ENCODE results near the gene MANEAL. TPM values are rescaled to one million over a fixed set of nuclear protein-coding genes. Genes with fewer than 3 reads are reported as not detected.

Gene MANEAL, protein sequence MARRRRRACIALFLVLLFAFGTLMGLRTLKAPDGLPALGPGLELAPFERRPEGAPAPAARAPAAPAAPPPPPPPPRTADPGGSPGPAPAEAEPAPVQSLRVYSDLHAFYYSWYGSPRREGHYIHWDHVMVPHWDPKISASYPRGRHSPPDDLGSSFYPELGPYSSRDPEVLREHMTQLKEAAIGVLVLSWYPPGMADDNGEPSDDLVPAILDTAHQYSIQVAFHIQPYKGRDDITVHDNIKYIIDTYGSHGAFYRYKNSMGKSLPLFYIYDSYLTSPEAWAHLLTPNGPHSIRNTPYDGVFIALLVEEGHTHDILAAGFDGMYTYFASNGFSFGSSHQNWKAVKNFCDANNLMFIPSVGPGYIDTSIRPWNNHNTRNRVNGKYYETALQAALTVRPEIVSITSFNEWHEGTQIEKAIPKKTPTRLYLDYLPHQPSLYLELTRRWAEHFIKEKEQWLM
- 1 to 10 TPM; 1.6 to 3.8 (median 2.4) TPM for total RNA-seq
- total RNA-seq (2013) = 2.6 TPM

- Mint-ChIP-seq H3K27me3 (ENCODE audit: low read depth in 2 of 2) (peaks cover 33 to 35% of the 10 kb centered on the region in 2 donors), H3K4me3 (peak within 1 kb of the TSS; percentile 87), H3K27ac (no peak within 1 kb of the TSS), H3K9me3 (no peaks in the 10 kb centered on the region), H3K36me3 (no peaks in the 10 kb centered on the region), H3K4me1 (peaks cover 11 to 18% of the 10 kb centered on the region in 2 donors)
- Histone ChIP-seq H3K9me3 (ENCODE audit: control insufficient read depth, insufficient read depth, low read length) (no peaks in the 10 kb centered on the region), H3K27me3 (ENCODE audit: control insufficient read depth, insufficient read depth, low read length) (peaks cover 10% of the 10 kb centered on the region), H3K4me3 (ENCODE audit: low read length) (peak within 1 kb of the TSS; percentile 35), H3K27ac (ENCODE audit: low read length) (no peak within 1 kb of the TSS), H3K4me1 (ENCODE audit: control insufficient read depth, insufficient read depth, low read length) (peaks cover 18% of the 10 kb centered on the region), H3K36me3 (ENCODE audit: control insufficient read depth, insufficient read depth, low read length) (no peaks in the 10 kb centered on the region)
- no peak for TF ChIP-seq CTCF (IDR thresholded peaks at IDR 0.05)
- intact Hi-C loops (cut with micrococcal nuclease) = no loop called here
- WGBS (ENCODE audit: insufficient coverage) = under 1% methylated on average over 80 of the region's 82 CpGs
- peak; percentile 24 to 63 for DNase-seq
- ATAC-seq = peak; percentile 72 to 84 (median 81)
Observed at GRCh38 chr1:37793773-37794371, at the start of gene MANEAL. TSS of gene MANEAL (plus strand) at chr1:37793847. CDS start at chr1:37794183, 336 bp downstream.

DNA sequence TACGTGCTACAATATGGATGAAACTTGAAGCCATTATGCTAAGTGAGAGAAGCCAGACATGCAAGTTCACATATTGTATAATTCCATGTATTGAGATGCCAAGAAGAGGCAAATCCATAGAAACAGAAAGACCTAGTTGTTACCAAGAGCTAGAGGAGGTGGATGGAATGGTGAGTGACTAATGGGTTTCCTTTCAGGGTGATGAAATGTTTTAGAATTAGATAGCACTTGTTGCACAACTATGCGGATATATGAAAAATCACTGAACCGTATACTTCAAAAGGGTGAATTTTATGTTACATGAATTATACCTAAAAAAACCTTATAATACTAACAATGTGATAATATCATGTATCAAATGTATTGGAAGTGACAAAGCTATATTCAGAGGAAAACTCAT is 46.8 kb upstream of the MANEAL start:
- H3K4me1 ChIP-seq (ENCODE audit: control insufficient read depth, insufficient read depth, low read length) = no peaks in the 10 kb centered on the region
- ATAC-seq (no peak), DNase-seq (no peak)
- Mint-ChIP-seq H3K9me3 (peaks cover 0 to 2% of the 10 kb centered on the region in 2 donors), H3K4me1 (no peaks in the 10 kb centered on the region), H3K36me3 (no peaks in the 10 kb centered on the region), H3K27ac (no peak overlapping the region), H3K4me3 (no peak overlapping the region), H3K27me3 (ENCODE audit: low read depth in 2 of 2) (peaks cover 21 to 42% of the 10 kb centered on the region in 2 donors)
- peaks cover 2% of the 10 kb centered on the region for H3K9me3 ChIP-seq (ENCODE audit: control insufficient read depth, insufficient read depth, low read length)
- H3K27me3 ChIP-seq (ENCODE audit: control insufficient read depth, insufficient read depth, low read length) = peaks cover 5% of the 10 kb centered on the region
- H3K36me3 ChIP-seq (ENCODE audit: control insufficient read depth, insufficient read depth, low read length) = no peaks in the 10 kb centered on the region
- WGBS (ENCODE audit: insufficient coverage) = 100% methylated on average over 1 of the region's 3 CpGs
- TF ChIP-seq CTCF (IDR thresholded peaks at IDR 0.05) = no peak
- no peak overlapping the region for H3K27ac ChIP-seq (ENCODE audit: low read length)
- no peak overlapping the region for H3K4me3 ChIP-seq (ENCODE audit: low read length)
- intact Hi-C loops (cut with micrococcal nuclease) = no loop called here

DNA sequence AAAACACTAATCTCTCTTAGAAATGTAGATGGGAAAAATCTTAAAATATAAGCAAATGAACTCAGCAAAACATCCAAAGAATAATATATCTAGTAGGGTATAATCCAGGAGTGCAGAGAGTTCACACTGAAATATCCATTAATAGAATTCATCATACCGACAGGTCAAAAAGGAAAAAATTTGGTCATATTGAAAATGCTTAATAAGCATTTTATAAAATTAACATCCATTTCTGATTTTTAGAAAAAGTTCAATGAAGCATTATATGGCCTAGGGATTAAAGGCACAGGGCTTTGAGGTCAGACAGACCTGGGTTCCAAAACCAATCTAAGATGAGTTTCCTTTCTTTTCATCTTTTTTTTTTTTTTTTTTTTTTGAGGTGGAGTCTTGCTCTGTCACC is 45.1 kb upstream of the MANEAL start:
- Mint-ChIP-seq H3K9me3 (peaks cover 0 to 2% of the 10 kb centered on the region in 2 donors), H3K27me3 (ENCODE audit: low read depth in 2 of 2) (peaks cover 24 to 35% of the 10 kb centered on the region in 2 donors), H3K4me1 (peaks cover 0 to 6% of the 10 kb centered on the region in 2 donors), H3K4me3 (no peak overlapping the region), H3K27ac (no peak overlapping the region), H3K36me3 (no peaks in the 10 kb centered on the region)
- DNase-seq = no peak
- intact Hi-C loops (cut with micrococcal nuclease) = no loop called here
- peaks cover 9% of the 10 kb centered on the region for H3K27me3 ChIP-seq (ENCODE audit: control insufficient read depth, insufficient read depth, low read length)
- H3K4me3 ChIP-seq (ENCODE audit: low read length) = no peak overlapping the region
- WGBS (ENCODE audit: insufficient coverage) = no CpG with 5 or more reads among the region's 1 CpG
- no peaks in the 10 kb centered on the region for H3K36me3 ChIP-seq (ENCODE audit: control insufficient read depth, insufficient read depth, low read length)
- no peak for TF ChIP-seq CTCF (IDR thresholded peaks at IDR 0.05)
- H3K27ac ChIP-seq (ENCODE audit: low read length) = no peak overlapping the region
- H3K9me3 ChIP-seq (ENCODE audit: control insufficient read depth, insufficient read depth, low read length) = peaks cover 2% of the 10 kb centered on the region
- no peak for ATAC-seq
- H3K4me1 ChIP-seq (ENCODE audit: control insufficient read depth, insufficient read depth, low read length) = peaks cover 4% of the 10 kb centered on the region

Measured in natural killer cell (primary cell).